HepG2 (cell line): ENCODE results near the gene SFT2D1. TPM values are rescaled to one million over a fixed set of nuclear protein-coding genes. Genes with fewer than 3 reads are reported as not detected.

Experiments used
- ATAC-seq: fragments of 200-7000 bp; cut with Tn5 transposase; 3 replicates; pipeline ENCODE4 v1.9.1; 2020; ENCODE audit warnings: mild to moderate bottlenecking, moderate library complexity
- BruUV-seq: library from RNA; stranded (reverse); fragments of 400-500 nt; replicated peaks from 2 replicates; lab custom pipeline; 2021; lab: Mats Ljungman, UMichigan
- CTCF ChIA-PET: fragments of 300-600 bp; formaldehyde crosslinking; extraction: SDS; loops from one replicate; lab custom pipeline; 2021; ENCODE audit warnings: low total read pairs, inconsistent platforms, low intra/inter-chr PET ratio; lab: Yijun Ruan, JAX
- POLR2A ChIA-PET: fragments of 350-600 bp; sonication (Branson Sonifier 250); formaldehyde crosslinking; loops from one replicate; lab custom pipeline; 2020; ENCODE audit warnings: antibody characterized with exemption, inconsistent platforms; lab: Yijun Ruan, JAX
- DNase-seq: peaks from one replicate; pipeline ENCODE4 v3.0.0-alpha.2; 2015; ENCODE audit warnings: low spot score
- FAIRE-seq: peaks from 3 replicates; lab custom pipeline; 2011; peaks lifted over from hg19 to GRCh38; lab: Jason Lieb, UNC
- H2AFZ ChIP-seq: one replicate; pipeline ENCODE4 v1.6.1; 2011; ENCODE audit warnings: low read length, inconsistent platforms
- H3K27ac ChIP-seq: fragments of 300-600 bp; 3 replicates; pipeline ENCODE4 v1.8.0; 2011; ENCODE audit warnings: mixed run types, mild to moderate bottlenecking, mixed read lengths, low read length, inconsistent platforms; ENCODE audit not compliant: insufficient read depth; ENCODE audit errors: extremely low read length
- H3K27me3 ChIP-seq, 2 experiments: fragments of 200-600 bp in 1 of 2; 2 replicates in 1 of 2; 3 replicates in 1 of 2; pipeline versions ENCODE4 v1.6.0 to v1.8.0; 2011; ENCODE audit warnings: low read length in 2 of 2, mild to moderate bottlenecking in 2 of 2, moderate library complexity in 2 of 2, inconsistent platforms in 1 of 2; ENCODE audit not compliant: insufficient read depth in 2 of 2, control insufficient read depth in 1 of 2
- H3K36me3 ChIP-seq, 2 experiments: fragments of 200-600 bp in 1 of 2; replicated peaks in 1 of 2; 2 replicates in 1 of 2; 3 replicates in 1 of 2; pipeline versions ENCODE4 v1.5.1 to v1.8.0; 2011; ENCODE audit warnings: low read length in 2 of 2, inconsistent platforms in 1 of 2; ENCODE audit not compliant: insufficient read depth in 2 of 2, control insufficient read depth in 1 of 2
- H3K4me1 ChIP-seq: 2 replicates; pipeline ENCODE4 v1.5.1; 2012; ENCODE audit warnings: low read length, inconsistent platforms; ENCODE audit not compliant: insufficient read depth
- H3K4me2 ChIP-seq: 2 replicates; pipeline ENCODE4 v1.6.0; 2011; ENCODE audit warnings: low read depth, low read length, inconsistent platforms
- H3K4me3 ChIP-seq, 3 experiments: fragments of 200-600 bp in 1 of 3; sonication (generic), shearing (Covaris generic) in 1 of 3; replicated peaks in 1 of 3; 2 replicates each; pipeline ENCODE4 v1.5.1; 2011 to 2016; ENCODE audit warnings: low read length in 3 of 3, inconsistent platforms in 2 of 3, low read depth in 2 of 3, mild to moderate bottlenecking in 2 of 3, control low read depth in 1 of 3, mixed read lengths in 1 of 3; ENCODE audit not compliant: insufficient read depth in 1 of 3
- H3K79me2 ChIP-seq: one replicate; pipeline ENCODE4 v1.6.1; 2011; ENCODE audit warnings: low read length, inconsistent platforms; ENCODE audit not compliant: insufficient read depth
- H3K9ac ChIP-seq: 2 replicates; pipeline ENCODE4 v1.6.0; 2011; ENCODE audit warnings: mild to moderate bottlenecking, low read depth, low read length, inconsistent platforms; ENCODE audit not compliant: insufficient read depth
- H3K9me3 ChIP-seq: 2 replicates; pipeline ENCODE4 v1.5.1; 2012; ENCODE audit warnings: mild to moderate bottlenecking, low read length
- H4K20me1 ChIP-seq: 2 replicates; pipeline ENCODE4 v1.6.0; 2011; ENCODE audit warnings: inconsistent platforms, mild to moderate bottlenecking, low read length, moderate library complexity; ENCODE audit not compliant: insufficient read depth
- AGO2 ChIP-seq: fragments of 200-400 bp; formaldehyde crosslinking; optimal IDR thresholded peaks from 2 replicates; pipeline ENCODE3; 2017; ENCODE audit warnings: mild to moderate bottlenecking, low read depth, low read length, moderate library complexity
- KDM5A ChIP-seq: fragments of 200-600 bp; sonication (generic); IDR thresholded peaks from 2 replicates; pipeline ENCODE4 v1.7.0; 2018; ENCODE audit warnings: antibody characterized with exemption, mild to moderate bottlenecking, low read length, borderline replicate concordance
- MXD4 ChIP-seq: IDR thresholded peaks from 2 replicates; pipeline ENCODE4 v1.6.1; 2016; ENCODE audit warnings: mild to moderate bottlenecking, missing biosample characterization, missing genetic modification reagents
- STAT5B ChIP-seq: sonication (generic); formaldehyde crosslinking; IDR thresholded peaks from 2 replicates; pipeline ENCODE4 v1.4.0; 2020; ENCODE audit warnings: missing genetic modification reagents
- TOE1 ChIP-seq: sonication (generic); formaldehyde crosslinking; IDR thresholded peaks from 2 replicates; pipeline ENCODE4 v1.4.0; 2020; ENCODE audit warnings: mild to moderate bottlenecking, missing genetic modification reagents
- U2AF1 ChIP-seq: fragments of 200-400 bp; formaldehyde crosslinking; optimal IDR thresholded peaks from 2 replicates; pipeline ENCODE3; 2017; ENCODE audit warnings: mild to moderate bottlenecking, low read depth, low read length
- ZBTB2 ChIP-seq: sonication (generic); formaldehyde crosslinking; IDR thresholded peaks from 2 replicates; pipeline ENCODE4 v1.8.0; 2022; ENCODE audit warnings: low read depth, missing genetic modification reagents
- ZC3H13 ChIP-seq: sonication (generic); formaldehyde crosslinking; IDR thresholded peaks from 2 replicates; pipeline ENCODE4 v1.8.1; 2023; ENCODE audit warnings: mild to moderate bottlenecking, missing genetic modification reagents, moderate library complexity
- ZNF224 ChIP-seq: sonication (generic); formaldehyde crosslinking; IDR thresholded peaks from 2 replicates; pipeline ENCODE4 v1.5.0; 2020; ENCODE audit warnings: mild to moderate bottlenecking, missing genetic modification reagents
- ZNF225 ChIP-seq: sonication (generic); formaldehyde crosslinking; IDR thresholded peaks from 2 replicates; pipeline ENCODE4 v1.4.0; 2020; ENCODE audit warnings: mild to moderate bottlenecking, missing genetic modification reagents
- ZNF276 ChIP-seq: sonication (generic); formaldehyde crosslinking; IDR thresholded peaks from 2 replicates; pipeline ENCODE4 v1.4.0; 2020; ENCODE audit warnings: mild to moderate bottlenecking, low read depth, missing genetic modification reagents
- ZNF430 ChIP-seq: sonication (generic); formaldehyde crosslinking; IDR thresholded peaks from 2 replicates; pipeline ENCODE4 v1.9.0; 2021; ENCODE audit warnings: mild to moderate bottlenecking, missing genetic modification reagents
- ZNF687 ChIP-seq: sonication (generic); formaldehyde crosslinking; IDR thresholded peaks from 2 replicates; pipeline ENCODE4 v1.5.1; 2020; ENCODE audit warnings: mild to moderate bottlenecking, missing genetic modification reagents, moderate library complexity
- WGBS: methylation state at CpG from one replicate; pipeline ENCODE4 v1.1.6; 2017; ENCODE audit warnings: low lambda C conversion rate; 5-methylcytosine and 5-hydroxymethylcytosine counted together
- in situ Hi-C: cut with HindIII; loops from 2 replicates; pipeline ENCODE4 v1.10.0; 2017; ENCODE audit warnings: low pct_unique_long_range_greater_than_20kb; ENCODE audit not compliant: extremely low pct_ligation_motif_present
- intact Hi-C: fragments of 100-400 bp; cut with micrococcal nuclease; formaldehyde crosslinking; loops from one replicate; pipeline ENCODE4 v1.10.0; 2022; ENCODE audit not compliant: unreplicated experiment
- polyA plus RNA-seq, 8 experiments: library from polyadenylated mRNA; depleted of rRNA in 3 of 8; stranded (reverse) in 7 of 8; unstranded in 1 of 8; fragments of >200 nt; fragmentation: Illumina TruSeq in 4 of 8; extraction: Trizol in 4 of 8; gene quantifications; 2 replicates each; pipeline versions ENCODE4 v1.2.1 to v1.2.3, GENCODE V29; 2011 to 2016; ENCODE audit warnings: low read depth in 4 of 8, missing spikeins in 1 of 8, mixed read lengths in 1 of 8; ENCODE audit not compliant: insufficient read depth in 1 of 8
- total RNA-seq, 5 experiments: library from RNA; depleted of rRNA; stranded (reverse); fragments of >200 nt; fragmentation: Illumina TruSeq; extraction: Trizol; gene quantifications; 2 replicates each; pipeline ENCODE4 v1.2.3, GENCODE V29; 2016; ENCODE audit warnings: low read depth in 1 of 5
- TF ChIP-seq, protein P1 (sequence below): sonication (generic); formaldehyde crosslinking; IDR thresholded peaks from 2 replicates; pipeline ENCODE4 v1.5.1; 2020; ENCODE audit warnings: mild to moderate bottlenecking, missing genetic modification reagents, borderline replicate concordance

The SFT2D1 gene
- total and polyA plus RNA-seq, 2 of the 13 experiments (the other 11 are each of a cell fraction or from before 2014, with no cell fraction given): 115 to 147 TPM

- in situ Hi-C loops: no loop called here
- BruUV-seq: no TSS peak
- CTCF ChIA-PET: no interaction called here
- H3K79me2 ChIP-seq: no peaks in the 10 kb centered on the region
- H3K36me3 ChIP-seq: peaks cover 4 to 27% of the 10 kb centered on the region in 2 experiments; a peak in 4 of 5 replicates
- H3K4me3 ChIP-seq: no peak overlapping the region
- H3K9ac ChIP-seq: no peak overlapping the region
- no peaks in the 10 kb centered on the region for H3K27me3 ChIP-seq
- no peak overlapping the region for H2AFZ ChIP-seq
- ATAC-seq (peak; percentile 65), FAIRE-seq (no peak), DNase-seq (no peak)
- WGBS: 82% methylated on average over 9 of the region's 14 CpGs
- H3K9me3 ChIP-seq: no peaks in the 10 kb centered on the region
- no peak for TF ChIP-seq ZNF276
- no peak for TF ChIP-seq ZNF224
- peak; percentile 19; the same call in 1 of the 2 replicates for TF ChIP-seq ZNF687 (CRISPR knock-in tag)
- TF ChIP-seq, protein P1, sequence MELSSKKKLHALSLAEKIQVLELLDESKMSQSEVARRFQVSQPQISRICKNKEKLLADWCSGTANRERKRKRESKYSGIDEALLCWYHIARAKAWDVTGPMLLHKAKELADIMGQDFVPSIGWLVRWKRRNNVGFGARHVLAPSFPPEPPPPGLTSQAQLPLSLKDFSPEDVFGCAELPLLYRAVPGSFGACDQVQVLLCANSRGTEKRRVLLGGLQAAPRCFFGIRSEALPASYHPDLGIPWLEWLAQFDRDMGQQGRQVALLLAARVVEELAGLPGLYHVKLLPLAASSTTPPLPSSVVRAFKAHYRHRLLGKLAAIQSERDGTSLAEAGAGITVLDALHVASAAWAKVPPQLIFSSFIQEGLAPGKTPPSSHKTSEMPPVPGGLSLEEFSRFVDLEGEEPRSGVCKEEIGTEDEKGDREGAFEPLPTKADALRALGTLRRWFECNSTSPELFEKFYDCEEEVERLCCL (CRISPR knock-in tag): no peak
- TF ChIP-seq MXD4 (CRISPR knock-in tag): no peak
- TF ChIP-seq ZC3H13 (CRISPR knock-in tag): 0 out of 2 replicates have a peak, but pooled peaks have one; percentile 11
- no peak for TF ChIP-seq ZNF225 (CRISPR knock-in tag)
- TF ChIP-seq AGO2: peak; percentile 34
- TF ChIP-seq U2AF1: no peak
- TF ChIP-seq ZBTB2 (CRISPR knock-in tag): no peak
- TF ChIP-seq KDM5A: no peak
- TF ChIP-seq STAT5B: no peak
- no peak for TF ChIP-seq TOE1
- TF ChIP-seq ZNF430 (CRISPR knock-in tag): no peak
- POLR2A ChIA-PET: interaction anchor here (0.8 to 2.1 kb wide), 3 partner anchors 40 to 82 kb away, joined by 3 to 4 read pairs (median 3); no protein-coding TSS in a partner anchor
- H3K4me1 ChIP-seq: 0 out of 2 replicates have a peak, but pooled peaks cover 9% of the 10 kb centered on the region
- H4K20me1 ChIP-seq: no peaks in the 10 kb centered on the region
- no peak overlapping the region for H3K27ac ChIP-seq
- intact Hi-C loops: no loop called here
- H3K4me2 ChIP-seq: no peak overlapping the region
Measured at GRCh38 chr6:166318227-166318626, 24.1 kb downstream of the SFT2D1 start.
